Measurements from ENCODE around the gene IVNS1ABP.

IVNS1ABP gene

DNA sequence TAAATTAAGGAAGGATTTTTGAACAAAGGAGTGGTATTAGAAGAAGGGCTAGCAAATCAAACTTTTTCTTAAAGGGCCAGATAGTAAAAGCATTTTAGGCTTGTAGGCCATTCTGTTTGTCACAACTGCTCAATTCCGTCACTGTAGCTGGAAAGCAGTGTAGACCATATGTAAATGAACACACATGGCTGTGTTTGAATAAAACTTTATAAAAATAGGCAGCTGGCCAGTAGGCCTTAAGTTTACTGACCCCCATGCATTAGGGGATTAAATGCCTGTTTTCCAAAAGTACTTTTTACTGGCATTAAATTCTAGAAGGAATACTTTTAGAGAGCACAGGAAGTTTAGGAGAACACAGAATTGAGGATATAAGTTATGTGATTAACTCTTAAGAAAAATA lies 8.9 kb downstream of the IVNS1ABP start:
- H3K27ac ChIP-seq, result no peak overlapping the region
- TF ChIP-seq, protein P1, sequence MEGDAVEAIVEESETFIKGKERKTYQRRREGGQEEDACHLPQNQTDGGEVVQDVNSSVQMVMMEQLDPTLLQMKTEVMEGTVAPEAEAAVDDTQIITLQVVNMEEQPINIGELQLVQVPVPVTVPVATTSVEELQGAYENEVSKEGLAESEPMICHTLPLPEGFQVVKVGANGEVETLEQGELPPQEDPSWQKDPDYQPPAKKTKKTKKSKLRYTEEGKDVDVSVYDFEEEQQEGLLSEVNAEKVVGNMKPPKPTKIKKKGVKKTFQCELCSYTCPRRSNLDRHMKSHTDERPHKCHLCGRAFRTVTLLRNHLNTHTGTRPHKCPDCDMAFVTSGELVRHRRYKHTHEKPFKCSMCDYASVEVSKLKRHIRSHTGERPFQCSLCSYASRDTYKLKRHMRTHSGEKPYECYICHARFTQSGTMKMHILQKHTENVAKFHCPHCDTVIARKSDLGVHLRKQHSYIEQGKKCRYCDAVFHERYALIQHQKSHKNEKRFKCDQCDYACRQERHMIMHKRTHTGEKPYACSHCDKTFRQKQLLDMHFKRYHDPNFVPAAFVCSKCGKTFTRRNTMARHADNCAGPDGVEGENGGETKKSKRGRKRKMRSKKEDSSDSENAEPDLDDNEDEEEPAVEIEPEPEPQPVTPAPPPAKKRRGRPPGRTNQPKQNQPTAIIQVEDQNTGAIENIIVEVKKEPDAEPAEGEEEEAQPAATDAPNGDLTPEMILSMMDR (conservative IDR thresholded peaks at IDR 0.05), result no peak

GRCh38 chr1:185305419-185305818 lies 11.6 kb downstream of the IVNS1ABP start:
- TF ChIP-seq, protein P1 (conservative IDR thresholded peaks at IDR 0.05), result no peak
- no peak overlapping the region for H3K27ac ChIP-seq

- H3K27ac ChIP-seq, result no peak overlapping the region
- TF ChIP-seq, protein P1 (conservative IDR thresholded peaks at IDR 0.05), result no peak
Measured at GRCh38 chr1:185300152-185300551, 16.9 kb downstream of the IVNS1ABP start.

DNA sequence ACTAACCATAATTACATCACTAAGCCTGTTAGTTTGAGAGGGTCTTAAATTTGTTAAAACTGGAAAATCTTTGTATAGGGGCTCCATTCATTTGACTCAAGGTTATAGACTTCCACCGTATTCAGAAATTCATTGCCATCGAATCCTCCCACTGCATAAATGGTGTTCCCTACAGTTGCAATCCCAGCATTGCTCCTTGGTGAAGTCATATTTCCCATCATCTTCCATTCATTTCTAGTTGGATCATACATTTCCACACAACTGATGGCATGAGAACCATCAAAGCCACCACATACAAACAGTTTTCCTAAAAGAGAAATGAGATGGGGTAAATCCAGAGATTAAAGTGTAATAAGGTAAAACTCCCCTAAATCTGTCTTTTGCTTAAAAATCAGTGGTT lies 19.1 kb downstream of the IVNS1ABP start:
- TF ChIP-seq, protein P1 (conservative IDR thresholded peaks at IDR 0.05), result no peak
- H3K27ac ChIP-seq, result no peak overlapping the region

- H3K27ac ChIP-seq, result no peak overlapping the region
- TF ChIP-seq, protein P1 (conservative IDR thresholded peaks at IDR 0.05), result no peak
Measured at GRCh38 chr1:185295091-185295490, 22.0 kb downstream of the IVNS1ABP start.

- TF ChIP-seq, protein P1 (conservative IDR thresholded peaks at IDR 0.05), result no peak
- H3K27ac ChIP-seq, result no peak overlapping the region
Measured at GRCh38 chr1:185293967-185294542, 23.0 kb downstream of the IVNS1ABP start.

DNA sequence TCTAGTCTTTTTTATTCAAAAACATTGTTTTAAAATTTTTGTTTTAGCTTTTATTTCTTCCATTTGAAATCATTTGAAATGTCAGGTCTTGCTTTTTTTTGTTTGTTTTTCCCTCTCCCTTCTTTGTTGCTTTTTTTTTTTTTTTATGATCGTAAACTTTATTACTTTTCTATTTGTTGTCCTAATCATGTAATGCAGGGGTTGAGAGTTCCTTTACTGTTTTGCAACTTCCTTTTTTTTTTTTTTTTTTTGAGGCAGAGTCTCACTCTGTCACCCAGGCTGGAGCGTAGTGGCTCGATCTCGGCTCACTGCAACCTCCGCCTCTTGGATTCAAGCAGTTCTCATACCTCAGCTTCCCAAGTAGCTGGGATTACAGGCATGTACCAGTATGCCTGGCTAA lies 24.8 kb downstream of the IVNS1ABP start:
- no peak overlapping the region for H3K27ac ChIP-seq
- TF ChIP-seq, protein P1 (conservative IDR thresholded peaks at IDR 0.05), result no peak

All from VCaP (cell line).